Activated CD8-positive, alpha-beta memory T cell treated with anti-CD3 and anti-CD28 coated beads for 36 hours (primary cell): Measurements from ENCODE around the gene FREY1. TPM values are rescaled to one million over a fixed set of nuclear protein-coding genes. Genes with fewer than 3 reads are reported as not detected.

Source experiments
- total RNA-seq, 2 experiments: library from RNA; stranded (reverse); gene quantifications; one replicate each; pipeline ENCODE4 v1.2.3, GENCODE V29; 2021

The FREY1 gene
- total RNA-seq, 2 experiments from 2014 or later, result 1.1 to 1.2 TPM

Other genes with a start within 250 kb of the FREY1 start
- under 1 TPM; 0.63 to 0.80 TPM for gene CHST1, start 241.6 kb downstream of the FREY1 start, total RNA-seq
- gene SLC35C1, start 102.1 kb downstream of the FREY1 start, total RNA-seq, result 10 to 100 TPM; 14.5 to 16.3 TPM
- gene CRY2, start 59.8 kb downstream of the FREY1 start, total RNA-seq, result 10 to 100 TPM; 14.3 to 14.7 TPM
- 1 to 10 TPM in 1 of 2 experiments, under 1 TPM in 1; 0.91 to 1.0 TPM for gene MAPK8IP1, start 21.6 kb downstream of the FREY1 start, total RNA-seq
- gene PEX16, start 10.6 kb upstream of the FREY1 start, total RNA-seq, result 10 to 100 TPM; 32.1 to 35.3 TPM
- gene LARGE2, start 15.4 kb upstream of the FREY1 start, total RNA-seq, result 1 to 10 TPM; 2.4 to 2.9 TPM
- 10 to 100 TPM; 28.2 to 30.6 TPM for gene PHF21A, start 214.2 kb upstream of the FREY1 start, total RNA-seq